ENCODE results near the gene SMIM30. TPM values are rescaled to one million over a fixed set of nuclear protein-coding genes. Genes with fewer than 3 reads are reported as not detected.
A peak's percentile ranks its signal among the peaks of the same experiment; 100 is the strongest.
"Not testable (repeated sequence)": the region's sequence is repeated elsewhere in the genome, so short reads cannot be mapped to it uniquely, and the experiment has no call there.

Gene SMIM30
- total and polyA plus RNA-seq, 2 of the 8 experiments (the other 6 are each of a cell fraction or from before 2014, with no cell fraction given): 35.2 to 49.7 TPM

GRCh38 chr7:113117374-113117774 is 980 bp downstream of the SMIM30 start:
- H3K23me2 ChIP-seq (ENCODE audit: low read depth, low read length); H3K56ac ChIP-seq (replicated peaks; ENCODE audit: insufficient read length, low read depth, low read length); H2BK12ac ChIP-seq (ENCODE audit: low read depth, low read length); H3K14ac ChIP-seq (ENCODE audit: insufficient read length); H3K18ac ChIP-seq (ENCODE audit: extremely low read depth, low read length); FAIRE-seq; H2BK15ac ChIP-seq (ENCODE audit: low read length); H2BK120ac ChIP-seq (replicated peaks; ENCODE audit: low read depth, low read length); H2BK5ac ChIP-seq (ENCODE audit: low read depth, low read length); H2AFZ ChIP-seq (ENCODE audit: low read length); H3K79me1 ChIP-seq (ENCODE audit: low read depth, low read length); DNase-seq (ENCODE audit: low read depth in 1 of 2, low spot score in 2 of 2); H3K4me1 ChIP-seq (replicated peaks in 1 of 4; ENCODE audit: control insufficient read depth in 3 of 4, insufficient read depth in 4 of 4, low read length in 3 of 4); POLR2A ChIA-PET (ENCODE audit: partially characterized antibody); H4K20me1 ChIP-seq (replicated peaks in 1 of 2; ENCODE audit: control insufficient read depth in 1 of 2, insufficient read depth in 2 of 2, low read length in 2 of 2); H2BK20ac ChIP-seq (ENCODE audit: low read length); H3K4ac ChIP-seq (replicated peaks; ENCODE audit: insufficient read length, low read depth, low read length); H3K79me2 ChIP-seq (ENCODE audit: control insufficient read depth in 1 of 2, insufficient read depth in 2 of 2, low read length in 2 of 2); H3K23ac ChIP-seq (ENCODE audit: insufficient read length); H3K27me3 ChIP-seq (replicated peaks in 1 of 4; ENCODE audit: control insufficient read depth in 3 of 4, extremely low read depth in 1 of 4, insufficient read depth in 3 of 4, low read length in 3 of 4); H4K8ac ChIP-seq (ENCODE audit: extremely low read depth, insufficient read depth, low read length); H2AK5ac ChIP-seq (ENCODE audit: low read depth, low read length); H4K5ac ChIP-seq (ENCODE audit: insufficient read length, low read depth, low read length); H4K91ac ChIP-seq (replicated peaks; ENCODE audit: insufficient read length, low read length); H3K27ac ChIP-seq (ENCODE audit: low read depth, low read length); H3K9me3 ChIP-seq (ENCODE audit: insufficient read depth in 2 of 2, low read depth in 1 of 2, low read length in 1 of 2): not testable (repeated sequence)
- peak overlapping the region in 1 of 4 experiments; percentile 60; a peak in 1 of 7 replicates for H3K9ac ChIP-seq (replicated peaks in 1 of 4; ENCODE audit: extremely low read depth in 1 of 4, low read depth in 3 of 4, low read length in 3 of 4)
- peak overlapping the region; percentile 69 to 96 (median 78); a peak in 7 of 8 replicates for H3K4me3 ChIP-seq (ENCODE audit: extremely low read depth in 1 of 4, insufficient read depth in 2 of 4, low read depth in 3 of 4, low read length in 4 of 4)
- TF ChIP-seq CEBPB (IDR thresholded peaks at IDR 0.05; ENCODE audit: low read depth, low read length): peak; percentile 55
- WGBS, 2 experiments (ENCODE audit: extremely low coverage in 1 of 2, insufficient coverage in 1 of 2, insufficient read length in 1 of 2, insufficient replicate concordance in 2 of 2, low coverage in 1 of 2, low lambda C conversion rate in 2 of 2, missing lambda C conversion rate in 1 of 2): 89% methylated on average over 4 of the region's 4 CpGs; no CpG with 5 or more reads in 1 of the 2 experiments
- H3K36me3 ChIP-seq (ENCODE audit: control insufficient read depth in 2 of 4, insufficient read depth in 4 of 4, low read length in 3 of 4): peaks cover 0 to 18% (median 2%) of the 10 kb centered on the region in 4 experiments; a peak in 2 of 8 replicates
- CTCF ChIA-PET (ENCODE audit: partially characterized antibody): interaction anchor here (0.7 to 1.0 kb wide), 2 partner anchors 18 to 89 kb away, joined by 4 to 5 read pairs; no protein-coding TSS in a partner anchor
- peak overlapping the region; percentile 56 to 58 for H3K4me2 ChIP-seq (ENCODE audit: insufficient read depth in 1 of 2, low read depth in 2 of 2, low read length in 2 of 2)

Data from H1 (cell line).